NCI-H1105 (cell line): ENCODE results near the gene UNC13D.
"Not testable (repeated sequence)": the region's sequence is repeated elsewhere in the genome, so short reads cannot be mapped to it uniquely, and the experiment has no call there.

Experiments used
- DNase-seq: peaks from one replicate; lab custom pipeline; 2025; lab: John Stamatoyannopoulos, UW

UNC13D gene

DNA sequence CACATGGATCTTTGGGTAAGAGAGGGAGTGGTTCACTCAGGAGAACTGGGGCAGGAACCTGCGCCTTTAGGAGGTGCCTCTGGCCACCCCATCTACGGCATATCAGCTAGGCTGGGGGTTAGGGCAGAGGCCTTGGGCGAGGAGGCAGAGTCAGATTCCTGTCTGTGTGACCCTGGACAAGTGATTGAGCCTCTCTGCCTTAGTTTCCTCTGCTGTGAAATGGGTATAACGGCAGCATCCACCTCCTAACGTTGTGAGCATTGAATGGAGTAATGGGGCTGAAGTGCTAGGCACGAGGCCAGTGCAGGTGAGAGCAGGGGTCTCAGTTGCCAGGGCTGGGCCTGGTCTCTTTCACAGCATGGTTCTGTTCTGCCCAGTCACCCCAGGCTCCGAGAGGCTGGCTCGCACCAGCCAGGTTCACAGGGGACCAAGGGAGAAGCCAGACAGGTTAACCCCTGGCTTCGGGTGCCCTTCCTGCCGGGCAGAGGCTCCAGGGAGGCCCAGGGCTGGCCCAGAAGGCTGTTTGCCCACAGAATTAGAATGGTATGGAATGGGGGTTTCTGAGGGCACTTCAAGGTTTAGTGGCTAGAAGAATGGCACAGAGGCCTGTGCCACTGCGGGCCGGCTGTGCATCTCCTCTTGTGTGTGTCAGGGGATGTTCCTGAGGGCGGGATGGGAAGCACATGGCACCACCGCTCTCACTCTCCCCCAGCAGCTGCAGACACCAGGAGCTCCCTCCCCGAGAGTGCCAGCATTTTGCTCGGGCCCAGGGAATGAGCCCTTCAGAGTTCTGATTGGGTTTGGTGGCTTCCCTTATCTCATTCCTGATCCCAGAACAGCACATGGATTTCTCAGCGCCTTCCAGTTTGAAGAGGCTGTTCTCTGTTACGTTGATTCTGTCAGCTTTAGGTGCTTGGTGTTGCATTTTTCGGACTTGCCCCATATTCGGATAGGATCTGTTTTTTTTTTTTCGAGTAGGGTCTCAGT is 23.8 kb downstream of the UNC13D start:
- no peak for DNase-seq

DNA sequence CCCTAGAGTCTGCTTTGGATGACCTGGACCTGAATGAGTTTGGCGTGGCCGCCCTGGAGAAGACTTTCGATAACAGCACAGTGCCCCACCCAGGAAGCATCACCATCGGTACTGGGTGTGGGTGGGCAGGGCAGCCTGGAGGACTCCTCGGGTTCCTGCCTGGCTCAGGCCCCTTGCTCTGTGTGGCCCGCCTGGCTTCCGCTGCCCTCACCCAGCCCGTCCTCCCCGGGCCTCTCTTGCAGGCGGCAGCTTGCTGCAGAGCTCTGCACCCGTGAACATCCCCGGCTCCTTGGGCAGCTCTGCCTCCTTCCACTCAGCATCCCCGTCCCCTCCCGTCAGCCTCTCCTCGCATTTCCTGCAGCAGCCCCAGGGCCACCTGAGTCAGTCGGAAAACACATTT is 24.5 kb downstream of the UNC13D start:
- no peak for DNase-seq

DNA sequence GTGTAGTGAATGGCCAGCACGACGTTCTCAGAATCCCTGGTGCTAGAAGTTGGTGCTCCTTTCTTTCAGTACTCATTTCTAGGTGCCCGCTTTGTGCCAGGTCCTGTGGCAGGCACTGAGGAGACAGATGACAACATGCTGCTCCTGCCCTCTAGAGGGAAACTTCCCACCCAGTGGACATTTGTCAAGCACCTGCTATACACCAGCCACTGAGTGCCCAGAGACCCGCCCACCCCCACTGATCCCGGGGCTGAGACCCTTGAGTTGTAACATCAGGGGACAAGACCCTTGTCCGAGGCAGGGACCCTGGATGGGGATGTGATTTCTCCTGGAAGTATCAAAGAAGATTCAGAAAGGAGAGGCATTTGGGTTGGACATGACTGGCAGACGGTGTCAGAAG is 25.1 kb downstream of the UNC13D start:
- DNase-seq = no peak

- DNase-seq = no peak
Observed at GRCh38 chr17:75818326-75818885, 25.8 kb downstream of the UNC13D start.

- no peak for DNase-seq
Observed at GRCh38 chr17:75817571-75817970, 26.6 kb downstream of the UNC13D start.

DNA sequence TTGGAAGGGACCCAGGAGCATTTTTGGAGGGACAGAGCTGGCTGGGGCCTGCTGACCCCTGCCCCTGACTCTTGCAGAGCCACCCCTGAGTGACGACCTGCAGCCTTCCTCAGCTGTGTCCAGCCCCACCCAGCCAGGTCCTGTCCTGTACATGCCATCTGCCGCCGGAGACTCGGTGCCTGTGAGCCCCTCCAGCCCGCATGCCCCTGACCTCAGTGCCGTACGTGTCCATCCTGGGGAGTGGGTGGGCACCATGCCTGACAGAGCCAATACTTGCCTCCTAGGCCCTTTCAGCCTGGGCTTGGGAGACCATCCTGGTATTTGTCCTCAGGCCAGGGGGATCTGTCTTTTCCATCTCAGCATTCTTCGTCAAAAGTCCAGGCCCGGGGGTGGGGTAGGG is 27.5 kb downstream of the UNC13D start:
- no peak for DNase-seq

DNA sequence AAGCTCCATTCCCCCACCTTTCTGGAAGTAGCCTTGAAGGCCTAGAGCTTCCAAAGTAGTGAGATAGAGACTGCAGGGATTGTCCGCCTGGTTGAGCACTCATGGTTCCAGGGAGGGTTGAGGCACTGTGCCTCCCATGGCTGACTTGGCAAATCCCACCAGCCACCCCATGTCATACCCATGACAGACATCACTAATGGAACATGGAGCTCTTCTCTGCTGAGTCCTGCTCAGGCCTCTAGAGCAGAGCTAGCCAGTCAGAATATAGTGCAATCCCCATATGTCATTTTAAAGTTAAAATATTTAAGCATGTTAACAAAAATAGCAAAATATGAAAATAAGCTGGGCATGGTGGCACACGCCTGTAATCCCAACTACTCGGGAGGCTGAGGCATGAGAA is 28.8 kb downstream of the UNC13D start:
- DNase-seq = no peak

DNA sequence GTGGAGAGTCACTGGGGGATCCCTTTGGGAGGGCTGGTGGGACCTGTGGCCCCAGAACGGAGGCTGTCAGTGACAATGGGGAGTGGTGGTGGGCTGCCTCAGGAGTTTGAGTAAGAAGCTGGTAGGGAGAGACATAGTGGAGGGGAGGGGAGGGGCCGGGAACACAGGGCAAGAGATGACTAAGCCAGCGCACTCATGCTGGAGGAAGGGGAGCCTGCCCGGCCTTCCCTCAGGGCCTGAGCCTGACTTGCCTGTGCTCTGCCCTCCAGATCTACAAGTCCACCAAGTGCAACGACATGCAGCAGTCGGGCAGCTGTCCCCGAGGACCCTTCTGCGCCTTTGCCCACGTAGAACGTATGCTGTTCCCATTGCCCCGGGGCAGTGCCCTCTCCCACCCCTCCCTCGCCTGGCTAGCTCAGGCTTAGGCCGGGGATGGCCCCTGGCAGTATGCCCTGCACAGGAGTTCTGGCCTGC is 29.3 kb downstream of the UNC13D start:
- DNase-seq = no peak

- no peak for DNase-seq
Observed at GRCh38 chr17:75814021-75814395, 30.2 kb downstream of the UNC13D start.

DNA sequence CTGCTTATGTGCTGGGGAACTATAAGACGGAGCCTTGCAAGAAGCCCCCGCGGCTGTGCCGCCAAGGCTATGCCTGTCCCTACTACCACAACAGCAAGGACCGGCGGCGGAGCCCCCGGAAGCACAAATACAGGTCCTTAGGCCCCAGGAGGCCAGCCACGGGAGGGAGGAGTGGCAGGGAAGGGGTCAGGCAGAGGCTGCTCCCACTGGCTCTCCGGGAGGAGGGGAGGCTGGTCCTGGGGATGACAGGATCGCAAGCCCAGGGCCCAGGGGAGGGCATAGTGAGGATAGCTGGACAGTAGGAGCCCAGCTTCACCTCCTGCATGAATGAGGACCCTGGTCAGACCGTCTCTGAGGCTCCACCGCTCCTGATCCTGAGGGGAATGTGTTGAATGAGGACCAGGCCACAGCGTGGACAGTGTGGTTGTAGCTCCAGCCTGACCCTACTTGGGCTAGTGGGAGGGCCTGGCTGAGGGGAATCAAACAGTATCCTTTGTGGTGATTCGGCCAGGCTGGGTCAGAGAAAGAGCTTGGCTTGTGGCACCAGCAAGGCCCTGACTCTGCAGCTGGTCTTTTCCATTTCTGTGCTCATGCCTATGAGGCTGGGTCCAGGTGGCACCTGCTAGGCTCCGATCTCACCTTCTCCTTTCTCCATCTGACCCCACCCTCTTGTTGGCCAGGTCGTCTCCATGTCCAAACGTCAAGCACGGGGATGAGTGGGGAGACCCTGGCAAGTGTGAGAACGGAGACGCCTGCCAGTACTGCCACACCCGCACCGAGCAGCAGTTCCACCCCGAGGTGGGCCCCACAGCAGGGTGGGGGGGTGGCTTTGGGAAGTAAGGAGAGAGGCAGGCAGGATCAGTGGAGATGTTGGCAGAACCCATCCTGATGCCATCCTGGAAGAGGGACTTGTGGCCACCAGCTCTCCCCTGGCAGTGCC is 30.9 kb downstream of the UNC13D start:
- DNase-seq = no peak

DNA sequence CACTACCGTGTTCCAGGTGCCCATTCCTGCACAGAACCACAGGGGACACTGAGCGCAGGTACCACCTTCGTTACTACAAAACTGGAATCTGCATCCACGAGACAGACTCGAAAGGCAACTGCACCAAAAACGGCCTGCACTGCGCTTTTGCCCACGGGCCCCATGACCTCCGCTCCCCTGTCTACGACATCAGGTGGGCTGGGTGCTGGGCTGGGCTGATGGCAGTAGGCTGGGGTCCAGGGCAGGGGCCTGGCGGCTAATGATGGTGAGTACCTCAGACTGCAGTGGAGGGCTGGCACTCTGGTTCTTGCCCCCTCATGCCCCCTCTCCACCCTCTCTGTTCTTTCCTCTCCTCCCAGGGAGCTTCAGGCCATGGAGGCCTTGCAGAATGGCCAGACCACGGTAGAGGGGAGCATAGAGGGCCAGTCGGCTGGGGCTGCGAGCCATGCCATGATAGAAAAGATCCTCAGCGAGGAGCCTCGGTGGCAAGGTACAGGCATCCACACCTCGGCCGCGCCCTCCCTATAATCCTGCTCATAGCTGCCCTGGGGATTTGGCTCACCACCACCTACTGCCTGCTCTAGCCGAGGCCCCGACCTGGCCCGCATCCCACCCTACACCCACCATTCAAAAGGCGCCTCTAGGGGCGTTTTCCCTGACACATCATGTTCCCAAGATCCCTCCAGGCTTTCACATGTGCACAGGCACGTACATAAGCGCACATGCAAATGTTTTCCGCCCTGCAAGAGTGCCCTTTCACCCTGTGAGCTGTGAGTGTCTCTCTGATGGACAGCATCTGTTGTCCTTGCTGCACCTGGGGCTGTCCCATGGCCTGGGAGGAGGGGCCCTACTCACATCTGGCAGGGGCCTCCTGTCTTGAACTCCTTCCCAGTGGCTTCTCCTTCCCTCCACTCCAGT is 31.8 kb downstream of the UNC13D start:
- no peak for DNase-seq

DNA sequence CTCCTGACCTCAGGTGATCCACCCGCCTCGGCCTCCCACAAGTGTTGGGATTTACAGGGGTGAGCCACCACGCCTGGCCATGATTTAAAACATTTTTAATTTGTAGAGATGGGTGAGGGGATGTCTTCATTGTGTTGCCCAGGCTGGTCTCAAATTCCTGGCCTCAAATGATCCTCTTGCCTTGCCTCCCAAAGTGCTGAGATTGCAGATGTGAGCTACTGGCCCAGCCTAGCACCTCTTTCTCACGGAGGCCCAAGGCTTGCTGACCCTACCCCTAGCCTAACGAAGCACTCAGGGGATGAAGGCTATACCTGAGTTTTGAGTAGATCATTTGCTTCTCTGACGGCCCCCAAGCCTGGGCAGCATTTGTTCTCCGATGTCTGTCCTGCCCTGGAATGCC is 33.0 kb downstream of the UNC13D start:
- no peak for DNase-seq

DNA sequence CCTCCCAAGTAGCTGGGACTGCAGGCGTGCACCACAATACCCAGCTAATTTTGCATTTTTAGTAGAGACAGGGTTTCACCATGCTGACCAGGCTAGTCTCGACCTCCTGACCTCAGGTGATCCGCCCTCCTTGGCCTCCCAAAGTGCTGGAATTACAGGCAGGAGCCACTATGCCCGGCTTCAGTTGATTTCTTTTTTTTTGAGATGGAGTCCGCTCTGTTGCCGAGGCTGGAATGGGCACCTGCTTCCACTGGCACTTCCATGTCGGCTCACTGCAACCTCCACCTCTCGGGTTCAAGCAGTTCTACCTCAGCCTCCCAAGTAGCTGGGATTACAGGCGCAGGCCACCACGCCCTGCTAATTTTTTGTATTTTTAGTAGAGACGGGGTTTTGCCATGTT is 33.4 kb downstream of the UNC13D start:
- DNase-seq = not testable (repeated sequence)

DNA sequence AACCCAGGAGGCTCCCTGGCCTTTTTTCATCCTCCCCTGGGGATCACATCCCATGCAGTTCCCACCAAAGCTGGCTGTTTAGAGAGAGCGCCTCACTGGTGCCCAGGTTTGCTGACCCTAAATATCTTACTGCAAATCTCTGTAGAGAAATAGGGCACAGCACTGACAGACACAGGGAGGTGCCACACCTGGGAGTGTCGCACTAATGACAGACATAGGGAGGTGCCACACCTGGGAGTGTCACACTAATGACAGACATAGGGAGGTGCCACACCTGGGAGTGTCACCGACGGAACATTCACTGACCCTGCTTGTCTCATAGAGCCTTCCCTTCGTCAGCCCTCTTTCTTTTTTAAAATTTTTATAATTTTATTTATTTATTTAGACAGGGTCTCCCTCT is 34.0 kb downstream of the UNC13D start:
- DNase-seq = no peak

- DNase-seq = no peak
Observed at GRCh38 chr17:75809631-75810111, 34.5 kb downstream of the UNC13D start.

- DNase-seq = no peak
Observed at GRCh38 chr17:75808905-75809621, 35.1 kb downstream of the UNC13D start.

- DNase-seq = no peak
Observed at GRCh38 chr17:75808549-75808904, 35.7 kb downstream of the UNC13D start.

GRCh38 chr17:75807861-75808260 is 36.3 kb downstream of the UNC13D start:
- DNase-seq = no peak

DNA sequence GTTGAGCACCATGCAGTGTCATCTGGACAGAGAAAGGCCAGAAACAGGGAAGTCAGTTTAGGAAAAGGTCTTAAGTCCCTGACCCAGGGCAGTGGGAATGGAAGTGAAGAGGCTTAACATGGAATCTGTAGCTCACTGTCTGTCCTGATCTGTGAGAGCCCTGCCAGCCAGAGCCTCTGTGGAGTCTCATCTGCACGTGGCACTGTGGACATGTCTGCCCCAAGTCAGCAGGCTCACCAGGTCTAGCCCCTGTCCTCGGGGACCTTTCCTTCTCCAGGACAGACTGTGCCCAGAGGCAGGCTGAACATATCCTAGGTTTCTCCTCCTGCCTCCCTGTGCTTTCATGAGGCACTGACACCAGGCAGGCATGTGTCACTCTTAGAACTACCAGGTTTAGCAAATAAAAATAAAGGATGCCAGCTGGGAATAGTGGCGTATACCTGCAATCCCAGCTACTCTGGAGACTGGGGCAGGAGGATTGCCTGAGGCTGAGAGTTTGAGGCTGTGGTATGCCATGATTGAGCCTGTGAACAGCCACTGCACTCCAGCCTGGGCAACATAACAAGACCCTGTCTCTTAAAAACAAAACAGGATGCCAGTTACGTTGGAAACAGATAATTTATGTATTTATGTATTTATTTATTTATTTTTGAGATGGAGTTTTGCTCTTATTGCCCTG is 37.2 kb downstream of the UNC13D start:
- no peak for DNase-seq

DNA sequence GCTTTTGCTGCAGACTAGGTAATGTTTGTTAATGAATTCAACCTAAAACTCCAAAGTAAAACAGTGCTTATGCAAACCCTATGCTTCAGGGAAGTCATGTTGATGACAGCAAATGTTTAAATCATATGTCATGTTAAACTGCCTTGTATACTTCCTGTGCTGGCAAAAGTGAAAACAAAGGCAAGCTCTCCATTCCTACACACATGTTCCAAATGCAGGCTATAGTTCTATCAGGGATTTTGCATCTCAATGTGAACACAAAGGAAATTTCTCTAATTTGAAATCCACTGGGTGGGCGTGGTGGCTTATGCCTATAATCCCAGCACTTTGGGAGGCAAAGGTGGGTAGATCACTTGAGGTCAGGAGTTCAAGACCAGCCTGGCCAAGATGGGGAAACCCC is 40.3 kb downstream of the UNC13D start:
- no peak for DNase-seq
